Activated CD4-positive, alpha-beta T cell treated with anti-CD3 and anti-CD28 coated beads, Interleukin-2, amount 50 U/mL, for 1 hour (primary cell): ENCODE measurements around the gene RPS2.
"Not testable (repeated sequence)": the region's sequence is repeated elsewhere in the genome, so short reads cannot be mapped to it uniquely, and the experiment has no call there.

Experiments
- DNase-seq: peaks from one replicate; pipeline ENCODE4 v3.0.0-alpha.2; 2020

RPS2 gene

DNA sequence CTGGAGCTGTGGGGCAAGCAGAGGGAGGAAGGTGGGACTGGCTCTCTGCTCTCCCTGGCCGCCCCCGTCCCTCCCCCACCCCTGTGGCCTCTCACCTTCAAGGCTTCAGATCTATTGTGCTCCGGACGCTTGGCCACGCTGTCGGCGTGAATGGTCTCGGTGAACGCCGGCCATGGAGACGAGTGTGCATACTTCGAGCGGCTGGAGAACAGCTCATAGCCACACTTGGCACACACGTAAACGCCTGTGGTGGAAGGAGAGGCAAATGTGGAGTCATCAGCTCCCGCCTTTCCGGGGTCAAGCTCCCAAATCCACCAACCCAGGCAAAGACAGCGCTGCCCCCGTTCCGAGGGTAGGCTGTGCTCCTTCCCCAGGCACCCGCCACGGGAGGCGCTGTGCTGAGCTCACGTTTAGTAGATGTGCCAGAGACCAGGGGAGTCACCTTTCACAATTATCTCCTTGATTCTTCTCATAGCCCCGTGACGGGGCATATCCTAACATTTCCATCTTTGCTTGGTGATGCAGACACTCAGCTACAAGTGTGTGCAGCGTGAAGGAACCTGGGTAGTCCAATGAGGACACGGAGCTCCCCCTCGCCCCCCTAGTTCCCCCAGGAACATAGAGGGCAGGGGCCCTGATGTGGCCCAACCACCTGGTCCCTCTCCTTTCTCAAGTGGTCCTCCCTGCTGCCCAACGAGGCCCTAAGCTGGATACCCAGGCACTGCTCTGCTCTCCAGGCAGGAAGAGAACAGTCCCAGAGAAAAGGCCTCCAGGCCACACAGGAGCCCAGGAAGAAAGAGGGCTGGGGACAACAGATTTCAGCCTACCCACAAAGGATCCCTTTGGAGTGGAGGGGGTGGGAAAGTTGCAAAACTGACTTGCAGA is 23.2 kb downstream of the RPS2 start:
- no peak for DNase-seq

DNA sequence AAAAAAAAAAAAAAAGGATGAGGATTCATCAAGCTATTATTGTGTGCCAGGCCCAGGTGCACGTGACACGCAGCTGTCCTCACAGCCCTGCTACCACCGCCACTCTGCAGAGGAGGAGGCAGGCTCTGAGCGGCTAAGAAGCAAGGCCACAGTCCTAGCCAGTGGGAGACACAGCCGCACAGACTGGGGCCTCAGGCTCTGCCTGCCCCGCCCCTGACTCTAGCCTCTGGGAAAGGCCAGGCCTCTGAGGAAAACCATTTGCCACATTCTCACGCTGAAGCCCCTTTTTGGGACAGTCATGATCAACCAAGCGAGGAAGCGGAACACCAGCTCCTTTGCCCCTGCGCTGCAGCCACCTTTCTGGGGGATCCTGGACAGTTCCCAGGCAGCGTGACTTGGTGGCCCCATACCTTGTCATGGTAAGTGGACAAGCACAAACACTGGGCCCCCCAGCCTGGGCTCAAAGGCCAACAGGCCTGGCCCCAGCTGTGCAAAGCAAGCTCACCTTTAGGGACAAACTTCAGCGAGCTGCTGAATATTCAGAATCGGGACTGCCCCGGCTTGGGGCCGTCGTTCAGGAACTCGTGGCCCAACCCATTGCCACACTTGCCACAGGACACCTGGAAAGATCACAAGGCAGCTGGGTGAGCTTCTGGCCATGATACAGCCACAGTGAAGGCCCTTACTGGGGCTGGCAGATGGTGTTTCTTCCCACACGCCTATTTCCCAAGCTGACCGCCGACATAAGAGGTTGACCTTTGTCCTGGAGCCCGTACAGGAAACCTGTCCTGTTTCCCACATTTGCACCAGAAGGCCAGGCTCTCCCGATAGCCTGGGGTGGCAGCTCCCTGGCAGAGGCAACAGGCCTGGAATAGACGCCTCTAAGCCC is 24.1 kb downstream of the RPS2 start:
- DNase-seq: no peak

DNA sequence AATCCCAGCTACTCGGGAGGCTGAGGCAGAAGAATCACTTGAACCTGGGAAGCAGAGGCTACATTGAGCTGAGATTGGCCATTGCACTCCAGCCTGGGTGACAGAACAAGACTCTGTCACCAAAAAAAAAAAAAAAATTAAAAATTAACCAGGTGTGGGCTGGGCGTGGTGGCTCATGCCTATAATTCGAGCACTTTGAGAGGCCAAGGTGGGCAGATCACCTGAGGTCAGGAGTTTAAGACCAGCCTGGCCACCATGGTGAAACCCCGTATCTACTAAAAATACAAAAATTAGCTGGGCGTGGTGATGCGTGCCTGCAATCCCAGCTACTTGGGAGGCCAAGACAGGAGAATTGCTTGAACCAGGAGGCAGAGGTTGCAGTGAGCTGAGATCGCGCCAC is 24.8 kb downstream of the RPS2 start:
- DNase-seq: not testable (repeated sequence)

DNA sequence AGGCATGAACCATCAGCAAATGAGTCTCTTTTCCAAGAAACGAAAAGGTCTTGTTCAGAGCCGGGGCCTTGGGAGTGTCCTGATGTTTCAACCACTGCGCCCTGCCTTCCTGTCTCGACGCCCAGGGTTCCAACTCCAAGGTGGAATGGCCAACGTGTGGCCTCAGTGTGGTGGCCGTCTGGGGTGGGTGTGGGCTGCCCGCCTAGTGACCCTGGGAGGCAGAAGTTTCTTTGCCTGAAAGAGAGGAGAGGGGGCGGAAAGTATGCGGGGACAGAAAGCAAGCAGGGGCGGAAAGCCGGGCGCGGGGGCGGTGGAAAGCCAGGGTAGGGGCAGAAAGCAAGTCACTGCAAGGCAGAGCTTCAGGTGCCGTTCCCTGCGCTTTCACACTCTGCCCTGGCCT is 25.7 kb downstream of the RPS2 start:
- no peak for DNase-seq

DNA sequence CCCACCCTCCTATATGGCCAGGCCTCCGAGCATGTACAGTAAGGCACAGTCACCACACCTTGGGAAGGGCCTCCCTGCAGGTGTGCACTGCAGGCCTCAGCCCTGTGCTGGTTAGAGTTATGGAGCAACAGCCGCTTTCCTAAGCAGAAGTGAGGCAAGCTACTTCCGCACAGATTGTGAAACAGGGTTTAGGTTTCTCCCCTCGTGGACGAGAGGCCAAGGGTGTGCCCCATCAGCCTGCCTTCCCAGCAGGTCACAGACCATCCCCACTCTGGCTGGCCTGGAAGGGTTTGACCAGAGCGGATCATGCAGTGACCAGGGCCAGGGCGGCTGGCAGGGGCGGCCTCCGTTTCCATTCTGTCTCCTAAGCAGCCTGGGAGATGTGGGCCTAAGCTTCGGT is 26.3 kb downstream of the RPS2 start:
- no peak for DNase-seq

DNA sequence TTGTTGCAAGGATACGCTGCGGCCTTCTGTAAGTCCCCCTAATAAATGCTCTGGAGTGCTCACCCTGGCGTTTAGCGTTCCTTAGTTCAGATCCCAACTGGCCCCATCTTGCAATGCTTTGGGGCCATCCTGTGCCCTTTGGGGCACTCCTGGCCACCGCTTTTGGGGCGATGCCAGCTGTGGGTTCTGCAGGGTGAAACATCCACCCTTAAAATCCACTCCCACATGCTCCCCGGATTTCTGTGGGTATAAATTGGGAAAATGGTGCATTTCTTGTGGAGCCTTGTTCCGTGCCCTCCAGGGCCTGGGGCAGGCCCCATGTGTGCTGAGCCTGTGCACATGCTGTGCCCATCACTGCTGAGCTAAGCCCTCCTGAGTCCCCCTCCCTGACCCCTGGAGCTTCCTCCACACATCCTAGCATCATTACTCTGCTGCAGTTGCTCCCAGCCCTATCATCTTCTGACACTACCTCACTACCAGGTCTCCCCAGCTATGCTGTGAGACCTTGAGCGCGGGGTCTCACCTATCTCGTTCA is 27.6 kb downstream of the RPS2 start:
- DNase-seq: no peak

DNA sequence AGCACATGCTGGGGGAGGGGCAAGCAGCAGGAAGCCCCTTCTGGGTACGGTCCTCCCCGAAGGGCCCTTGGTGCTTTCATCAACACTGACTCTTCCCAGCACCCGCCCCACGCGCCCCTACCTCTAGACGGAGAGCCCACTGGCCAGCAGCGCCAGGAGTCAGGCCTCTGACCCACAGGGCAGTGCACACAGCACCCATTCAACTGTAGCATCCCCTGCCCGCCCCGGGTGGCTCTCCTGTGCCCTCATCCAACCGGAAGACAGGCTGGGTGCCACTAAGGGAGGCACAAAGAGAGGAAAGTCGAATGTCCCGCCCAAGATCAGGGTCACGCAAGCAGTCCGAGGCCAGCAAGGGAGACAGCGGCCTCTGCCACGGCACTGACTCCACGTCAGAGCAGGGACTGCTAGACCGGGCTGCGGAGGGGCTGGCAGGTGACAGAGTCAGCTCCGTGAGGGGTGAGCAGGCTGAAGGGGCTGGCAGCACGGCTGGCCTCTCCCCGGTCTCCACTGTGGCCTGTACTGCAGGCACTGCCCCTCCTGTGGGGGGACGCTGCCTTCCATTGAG is 31.4 kb downstream of the RPS2 start:
- no peak for DNase-seq

DNA sequence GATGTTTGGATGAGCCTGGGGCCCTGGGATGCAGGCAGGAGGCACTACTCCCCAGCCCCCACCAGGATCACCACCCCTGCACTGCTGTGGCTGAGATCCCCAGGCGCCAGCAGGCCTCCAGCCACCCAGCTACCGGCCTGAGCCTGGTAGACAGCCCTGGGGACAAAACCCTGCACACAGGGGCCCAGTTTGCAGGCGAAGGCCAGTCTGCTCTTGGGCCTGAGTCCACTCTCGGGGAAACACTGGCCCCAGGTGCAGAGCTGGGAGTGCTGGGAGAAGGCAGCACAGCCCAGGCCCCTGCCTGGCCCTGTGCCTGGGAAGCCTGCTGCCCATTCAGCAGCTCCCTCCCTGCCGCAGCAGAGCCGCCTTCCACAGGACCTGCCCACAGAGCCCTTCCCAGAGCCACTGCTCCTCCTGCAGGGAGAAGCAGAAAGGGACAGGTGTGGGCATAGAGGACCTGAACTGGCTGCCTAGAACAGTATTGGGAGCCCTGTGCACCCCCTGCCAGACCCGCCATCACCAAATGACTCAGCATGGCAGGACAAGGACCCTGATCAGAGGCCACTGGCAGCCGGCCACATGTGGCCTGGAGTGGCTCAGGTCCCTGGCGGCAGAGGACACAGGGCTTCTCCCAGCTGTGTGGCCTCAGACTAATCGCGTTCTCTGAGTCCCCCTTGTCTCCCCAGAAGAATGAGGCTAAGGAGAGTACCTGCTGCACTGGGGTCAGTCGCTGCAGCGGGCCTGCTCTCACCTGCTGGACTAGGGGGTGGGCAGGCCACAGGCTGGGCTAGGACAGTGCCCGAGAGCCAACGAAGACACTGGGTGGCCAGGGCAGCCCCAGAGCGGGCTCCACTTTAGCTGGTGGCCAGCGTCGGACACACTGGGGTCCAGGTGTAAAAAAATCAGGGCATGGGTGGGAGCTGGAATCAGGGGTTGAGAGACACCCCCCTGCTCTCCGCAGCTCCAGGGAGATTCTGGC is 32.3 kb downstream of the RPS2 start:
- DNase-seq: no peak

DNA sequence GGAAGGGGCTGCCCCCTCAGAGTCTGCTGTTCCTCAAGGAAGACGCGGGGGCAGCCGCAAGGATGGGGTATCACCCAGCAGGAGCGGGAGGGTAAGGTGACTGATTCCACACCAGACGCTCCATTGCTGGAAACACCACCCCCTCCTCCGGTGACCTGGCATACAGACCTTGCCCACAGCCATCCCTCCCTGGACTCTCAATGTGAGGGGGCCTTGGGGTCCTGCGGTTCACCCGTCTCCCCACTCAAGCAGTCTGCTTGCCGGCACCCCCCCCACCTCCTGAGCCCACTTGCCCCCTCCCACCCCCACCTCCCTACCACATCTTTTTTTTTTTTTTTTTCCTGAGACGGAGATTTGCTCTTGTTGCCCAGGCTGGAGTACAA is 34.3 kb downstream of the RPS2 start:
- no peak for DNase-seq

DNA sequence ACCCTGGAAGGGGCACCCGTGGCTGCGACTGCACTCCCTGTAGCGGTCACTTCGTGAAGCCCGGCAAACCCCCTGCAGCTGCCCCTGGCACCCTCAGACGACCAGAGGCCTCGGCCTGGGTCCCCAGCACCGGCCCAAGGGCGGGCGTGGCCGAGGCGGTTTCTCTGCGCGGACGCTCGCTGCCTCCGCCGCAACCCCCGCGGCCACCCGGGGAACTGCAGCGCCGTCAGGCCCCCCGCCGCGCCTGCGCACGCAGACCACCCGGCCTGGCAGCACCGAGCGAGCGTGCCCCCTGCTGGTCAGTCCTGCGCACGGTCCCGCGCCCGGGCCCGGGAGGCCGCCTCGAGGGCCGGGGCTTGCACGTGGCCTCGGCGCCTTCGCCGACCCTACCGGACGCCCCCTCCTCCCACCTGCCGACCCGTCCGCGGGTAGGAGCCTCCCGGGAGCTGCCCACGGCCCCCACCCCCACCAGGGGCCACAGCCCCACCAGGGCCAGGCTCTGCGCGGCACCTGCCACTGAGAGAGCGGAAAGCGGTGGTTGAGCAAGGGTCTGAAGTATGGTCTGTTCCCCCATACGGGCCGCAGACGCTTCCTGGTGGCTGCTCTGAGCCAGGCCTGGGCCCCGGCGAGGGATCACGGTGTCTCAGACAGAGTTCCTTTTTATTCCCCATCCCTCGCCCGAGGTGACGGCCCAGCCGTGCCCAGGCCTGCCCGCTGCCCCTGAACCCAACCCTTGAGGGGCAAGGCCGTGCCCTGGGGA is 34.9 kb downstream of the RPS2 start:
- peak; percentile 92 for DNase-seq

DNA sequence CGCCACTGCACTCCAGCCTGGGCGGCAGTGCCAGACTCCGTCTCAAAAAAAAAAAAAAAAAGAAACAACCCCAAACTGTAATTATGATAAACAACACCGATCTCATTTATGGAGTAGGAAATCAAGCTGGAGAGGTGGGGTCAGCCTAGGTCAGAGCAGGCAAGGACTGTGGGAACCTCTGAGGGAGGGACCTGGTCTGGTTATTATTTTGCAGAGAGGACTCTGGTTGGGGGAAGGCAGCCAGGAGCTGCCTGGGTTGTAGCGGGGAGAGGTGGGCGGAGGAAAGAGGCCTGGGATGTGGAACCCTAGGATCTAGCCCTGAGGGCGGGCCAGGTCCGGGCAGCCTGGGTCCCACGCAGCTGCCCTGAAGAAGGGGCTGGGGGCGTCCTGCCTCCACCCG is 35.5 kb downstream of the RPS2 start:
- no peak for DNase-seq

DNA sequence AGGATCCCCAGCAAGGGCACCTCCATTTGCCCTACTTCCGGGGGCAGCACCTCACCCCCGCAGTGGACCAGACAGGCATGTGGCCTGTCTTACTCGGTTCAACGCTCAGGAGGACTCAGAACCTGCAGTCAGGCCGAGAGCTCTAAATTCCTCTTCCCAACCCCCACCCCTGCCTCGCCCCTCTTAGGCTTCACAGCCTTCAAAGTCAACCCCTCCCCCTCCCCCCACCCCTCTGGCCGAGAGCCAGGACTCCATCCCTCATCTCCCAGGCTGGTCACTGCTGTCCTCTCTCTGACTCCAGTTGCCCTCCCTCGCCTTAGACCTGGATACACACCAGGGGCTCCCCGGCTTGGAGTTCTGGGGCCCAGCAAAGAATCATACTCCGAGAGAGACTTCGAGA is 38.4 kb downstream of the RPS2 start:
- no peak for DNase-seq

DNA sequence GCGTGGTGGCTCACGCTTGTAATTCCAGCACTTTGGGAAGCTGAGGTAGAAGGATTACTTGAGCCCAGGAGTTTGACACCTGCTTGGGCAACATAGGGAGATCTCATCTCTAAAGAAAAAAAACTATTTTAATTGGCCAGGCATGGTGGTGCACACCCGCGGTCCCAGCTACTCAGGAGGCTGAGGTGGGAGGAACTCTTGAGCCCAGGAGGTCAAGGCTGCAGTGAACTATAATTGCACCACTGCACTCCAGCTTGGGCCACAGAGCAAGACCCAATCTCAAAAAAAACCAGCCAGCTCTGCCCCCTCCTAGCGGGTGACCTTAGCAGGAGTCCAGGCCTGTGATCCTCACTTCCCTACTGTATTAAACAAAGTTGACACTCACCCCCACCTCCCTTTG is 40.5 kb downstream of the RPS2 start:
- no peak for DNase-seq

DNA sequence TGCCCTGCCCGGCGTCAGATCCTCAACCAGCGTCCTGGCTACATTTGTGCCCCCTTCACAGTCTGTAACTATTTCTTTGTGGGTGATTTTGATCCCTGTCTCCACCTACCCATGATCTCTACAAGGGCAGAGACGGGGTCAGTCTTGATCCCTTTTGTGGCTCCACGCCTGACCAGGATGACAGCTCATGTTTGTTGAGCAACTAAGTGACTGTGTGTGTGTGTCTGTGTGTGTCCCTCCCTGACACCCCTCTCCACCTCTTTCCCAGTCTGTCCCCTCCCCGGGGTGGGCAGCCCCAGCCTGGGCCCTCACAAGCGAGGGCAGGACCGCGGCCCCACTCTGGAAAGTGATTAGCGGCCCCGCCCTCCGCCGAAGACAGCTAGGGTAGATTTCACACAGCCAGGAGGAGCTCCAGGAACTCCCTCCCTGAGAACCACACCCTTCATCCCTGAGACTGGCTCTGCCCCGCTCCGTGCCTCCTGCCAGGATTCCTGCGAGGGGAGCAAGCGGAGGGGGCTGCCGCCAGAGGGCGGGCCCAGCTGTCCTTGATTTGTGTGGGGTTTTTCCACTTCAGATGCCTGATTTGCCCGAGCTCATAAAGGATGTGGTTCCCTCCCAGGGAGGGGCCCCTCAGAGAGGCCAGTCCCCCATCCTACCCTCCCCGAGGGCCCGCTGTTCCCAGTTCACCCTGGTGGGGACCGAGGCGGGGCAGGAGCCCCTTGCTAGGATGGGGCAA is 41.2 kb downstream of the RPS2 start:
- no peak for DNase-seq

DNA sequence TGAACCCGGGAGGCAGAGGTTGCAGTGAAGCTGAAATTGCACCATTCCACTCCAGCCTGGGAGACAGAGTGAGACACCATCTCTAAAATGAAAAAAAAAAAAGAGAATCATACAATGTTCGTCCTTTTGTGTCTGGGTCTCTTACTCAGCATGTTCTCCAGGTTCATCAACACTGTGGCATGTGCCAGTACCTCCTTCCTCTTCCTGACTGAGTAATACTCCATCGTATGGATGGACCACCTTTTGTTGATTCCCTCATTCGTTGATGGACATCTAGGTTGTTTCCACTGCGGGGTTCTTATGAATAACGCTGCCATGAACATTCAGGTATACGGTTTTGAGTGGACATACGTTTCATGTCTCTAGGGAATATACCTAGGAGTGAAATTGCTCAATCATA is 42.3 kb downstream of the RPS2 start:
- no peak for DNase-seq

DNA sequence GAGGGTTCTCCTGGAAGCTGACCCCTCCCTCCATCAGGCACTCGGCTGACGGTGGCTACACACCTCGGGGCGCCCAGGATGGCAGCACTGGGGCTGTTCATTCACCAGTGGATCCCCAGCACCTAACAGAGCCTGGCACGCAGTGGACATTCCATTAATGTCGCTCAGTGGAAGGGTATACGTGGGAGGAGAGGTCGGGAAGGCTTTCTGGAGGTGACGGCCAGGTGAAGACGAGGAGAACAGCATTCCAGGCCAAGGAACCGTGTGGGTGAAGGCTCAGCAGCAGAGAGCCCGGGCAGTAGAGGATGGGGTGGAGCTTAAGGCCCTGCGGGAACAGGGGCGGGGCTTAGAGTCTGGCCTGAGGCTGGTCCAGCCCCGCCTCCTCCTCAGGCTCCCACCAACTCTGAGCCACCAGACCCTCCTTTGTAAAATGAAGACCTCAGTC is 43.9 kb downstream of the RPS2 start:
- DNase-seq: no peak

DNA sequence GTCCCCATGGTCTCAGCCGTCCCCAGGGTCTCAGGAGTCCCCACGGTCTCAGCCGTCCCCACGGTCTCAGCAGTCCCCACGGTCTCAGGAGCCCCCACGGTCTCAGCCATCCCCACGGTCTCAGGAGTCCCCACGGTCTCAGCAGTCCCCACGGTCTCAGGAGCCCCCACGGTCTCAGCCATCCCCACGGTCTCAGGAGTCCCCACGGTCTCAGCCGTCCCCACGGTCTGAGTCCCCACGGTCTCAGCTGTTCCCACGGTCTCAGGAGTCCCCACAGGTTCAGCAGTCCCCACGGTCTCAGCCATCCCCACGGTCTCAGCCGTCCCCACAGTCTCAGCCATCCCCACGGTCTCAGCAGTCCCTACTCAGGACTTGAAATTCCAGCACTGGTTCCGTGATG is 44.5 kb downstream of the RPS2 start:
- not testable (repeated sequence) for DNase-seq

DNA sequence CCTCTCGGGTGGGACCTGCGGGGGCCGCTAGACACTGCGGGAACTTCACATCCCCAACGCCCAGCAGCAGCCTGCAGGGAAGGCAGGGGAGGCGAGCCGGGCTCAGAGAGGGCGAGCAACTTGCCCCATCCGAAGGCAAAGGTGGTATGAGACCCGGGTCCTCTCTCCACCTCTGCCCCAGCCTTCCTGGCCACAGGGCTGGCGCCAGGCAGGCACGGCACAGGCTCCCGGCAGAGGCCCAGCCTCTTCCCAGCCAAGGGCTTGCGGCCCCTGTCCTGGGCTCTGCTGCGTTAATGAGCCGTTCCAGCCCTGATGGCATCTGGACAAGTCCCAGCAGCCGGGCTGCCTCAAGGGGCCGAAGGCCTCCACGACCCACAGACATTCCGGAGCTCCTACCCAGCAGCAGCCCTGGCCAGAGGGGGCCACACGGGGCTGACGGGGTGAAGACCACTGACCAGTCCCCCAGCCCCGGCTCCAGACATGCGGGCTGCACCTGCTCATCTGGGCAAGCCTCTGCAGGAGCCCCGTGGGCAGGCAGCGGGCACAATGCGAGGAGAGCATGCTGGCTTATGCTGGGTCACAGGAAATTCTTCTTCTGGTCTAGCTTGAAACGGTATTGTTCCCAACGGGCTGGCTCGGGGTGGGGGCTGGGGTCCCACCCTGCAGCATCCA is 45.2 kb downstream of the RPS2 start:
- DNase-seq: no peak

DNA sequence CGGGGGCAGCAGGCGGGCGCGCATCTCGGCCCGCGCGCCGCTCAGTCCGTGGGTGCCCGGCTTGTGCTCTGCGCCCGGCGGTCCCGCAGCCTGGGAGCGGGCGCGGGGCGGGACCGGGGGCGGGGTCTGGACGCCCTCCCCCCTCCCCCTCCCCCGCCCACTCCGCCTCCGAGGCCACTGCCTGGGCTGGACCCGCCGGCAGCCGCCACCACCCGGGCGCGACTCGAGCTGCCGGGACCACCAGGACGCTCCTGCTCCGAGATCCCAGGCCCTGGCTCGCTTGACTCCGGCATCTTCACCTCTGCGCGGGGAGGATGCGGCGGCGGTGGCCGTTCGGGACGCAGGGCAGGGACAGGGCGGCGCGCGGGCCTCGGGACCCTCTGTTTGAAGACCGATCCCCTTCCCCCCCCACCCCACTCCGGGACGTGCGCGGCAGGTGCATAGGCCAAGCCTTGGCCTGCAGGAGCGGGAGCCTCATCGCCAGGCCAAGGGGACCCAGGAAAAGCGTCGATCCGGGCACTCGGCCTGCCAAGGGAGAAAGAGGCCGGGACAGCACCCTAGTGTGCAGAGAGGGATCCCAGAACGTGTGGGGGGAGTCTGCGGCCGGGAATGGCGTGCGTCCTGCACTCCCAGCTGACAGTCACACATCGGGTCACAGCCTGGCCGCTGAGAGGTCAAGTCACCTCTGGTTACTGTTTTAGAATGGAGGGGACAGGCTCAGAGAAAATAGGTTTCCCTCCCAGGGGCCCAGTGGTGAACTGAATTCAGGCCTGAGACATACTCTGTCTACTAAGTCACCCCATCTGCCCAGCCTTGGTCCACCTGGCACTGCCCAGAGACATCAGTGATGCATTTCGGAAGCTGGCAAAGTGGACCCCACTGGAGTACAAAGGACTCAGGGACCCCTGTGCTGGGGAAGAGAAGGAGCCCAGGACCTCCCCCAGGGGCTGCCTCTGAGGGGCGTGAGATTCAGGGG is 46.0 kb downstream of the RPS2 start, which contains the start of gene HS3ST6:
HS3ST6 (minus strand) TSS at position 65 of the 976 bp plus-strand sequence. CDS start 92 bp downstream, outside the sequence.
- DNase-seq: no peak
